Right lobe of liver (tissue), 6 donors: ENCODE measurements around the gene SLC11A2. TPM values are rescaled to one million over a fixed set of nuclear protein-coding genes. Genes with fewer than 3 reads are reported as not detected.

Experiments
- ATAC-seq, 4 donors: fragments of 200-7000 bp; cut with Tn5 transposase; one replicate each; pipeline ENCODE4 v1.9.1; 2020; ENCODE audit warnings: mild to moderate bottlenecking in 4 of 4, moderate library complexity in 4 of 4
- DNase-seq, 3 donors: peaks; one replicate each; pipeline ENCODE4 v3.0.0-alpha.2; 2020
- H3K27ac ChIP-seq, 3 donors: fragments of 200-600 bp; one replicate each; pipeline ENCODE4 v1.8.0; 2022
- H3K27me3 ChIP-seq, 2 donors: fragments of 200-600 bp; one replicate each; pipeline ENCODE4 v1.8.0; 2022
- H3K36me3 ChIP-seq, 4 donors: fragments of 200-600 bp; sonication (generic) in 1 of 4; one replicate each; pipeline versions ENCODE4 v1.5.1 to v1.8.0; 2017 to 2022; ENCODE audit warnings: control low read depth in 1 of 4
- H3K4me1 ChIP-seq, 4 donors: fragments of 200-600 bp; sonication (generic) in 1 of 4; one replicate each; pipeline versions ENCODE4 v1.5.1 to v1.8.0; 2017 to 2022; ENCODE audit warnings: control low read depth in 1 of 4
- H3K4me3 ChIP-seq, 3 donors: fragments of 200-600 bp; one replicate each; pipeline ENCODE4 v1.8.0; 2022
- H3K9me3 ChIP-seq, 4 donors: fragments of 200-600 bp; sonication (generic) in 1 of 4; one replicate each; pipeline versions ENCODE4 v1.5.1 to v1.8.0; 2017 to 2022; ENCODE audit warnings: control low read depth in 1 of 4
- CTCF ChIP-seq, 4 donors: fragments of 200-600 bp in 3 of 4; fragments of 450-650 bp in 1 of 4; IDR thresholded peaks; one replicate each; pipeline versions ENCODE4 v1.5.1 to v1.8.0; 2016 to 2022; ENCODE audit warnings: antibody characterized with exemption in 4 of 4, mild to moderate bottlenecking in 2 of 4
- POLR2A ChIP-seq: fragments of 450-650 bp; IDR thresholded peaks from one replicate; pipeline ENCODE4 v1.6.1; 2017; ENCODE audit warnings: antibody characterized with exemption, mild to moderate bottlenecking
- WGBS: methylation state at CpG from one replicate; pipeline ENCODE4 v1.1.6; 2018; ENCODE audit warnings: low coverage, low lambda C conversion rate; ENCODE audit not compliant: insufficient coverage; ENCODE audit errors: missing lambda C conversion rate; 5-methylcytosine and 5-hydroxymethylcytosine counted together
- intact Hi-C, 2 donors: fragments of 100-400 bp; cut with DNase I; formaldehyde crosslinking; loops; one replicate each; pipeline versions ENCODE4 v1.11.2 to v1.14.1; 2022
- total RNA-seq, 6 experiments: library from RNA; depleted of rRNA in 2 of 6; stranded (reverse); fragments of >200 nt in 2 of 6; fragmentation: NEBNext Ultra II Directional in 3 of 6; extraction: Animal tissue kit (Norgen Biotek cat#: 25700) in 3 of 6; gene quantifications; one replicate each; pipeline versions ENCODE4 v1.1.0 to v1.2.4, GENCODE V29; 2016 to 2023
- donor health status: DM: no; HTN: yes; CAD: no.
- donor health status: DM: no; HTN: no; CAD: no.
- donor health status: DM: no; HTN: no; CAD: no.
- donor health status: DM: no; HTN: yes; CAD: no.
- donor health status: DM: no; HTN: yes; CAD: no.

The SLC11A2 gene
- total RNA-seq, 6 experiments from 2014 or later, result 27.8 to 51.6 (median 34.2) TPM

- no peak for ATAC-seq
- H3K4me1 ChIP-seq, result peaks cover 0 to 14% (median 5%) of the 10 kb centered on the region in 4 donors
- no peaks in the 10 kb centered on the region for H3K9me3 ChIP-seq
- DNase-seq, result no peak
- intact Hi-C loops, result no loop called here
- TF ChIP-seq CTCF (IDR thresholded peaks at IDR 0.05) (no peak), POLR2A (no peak)
- no peak overlapping the region for H3K27ac ChIP-seq
- H3K36me3 ChIP-seq, result peaks cover 0 to 39% (median 16%) of the 10 kb centered on the region in 4 donors
- WGBS, result 59% methylated on average over 3 of the region's 3 CpGs
- H3K4me3 ChIP-seq, result peak overlapping the region; percentile 8 to 88 (median 83)
- H3K27me3 ChIP-seq, result no peaks in the 10 kb centered on the region
Observed at GRCh38 chr12:51049525-51049924, 23.3 kb upstream of the SLC11A2 start.

- no peak for DNase-seq
- WGBS, result 7% methylated on average over 14 of the region's 14 CpGs
Observed at GRCh38 chr12:51048661-51049251, 22.6 kb upstream of the SLC11A2 start.

GRCh38 chr12:51047655-51048540 is 21.7 kb upstream of the SLC11A2 start, which contains the start of gene LETMD1:
LETMD1 (plus strand) TSS chr12:51048327; CDS start chr12:51048357, 30 bp downstream.
- H3K4me3 ChIP-seq, result peak within 1 kb of the TSS; percentile 83 to 88 (median 87)
- DNase-seq (peak; percentile 89 to 97 (median 94)), ATAC-seq (peak; percentile 96 to 99 (median 98))
- H3K27ac ChIP-seq, result peak within 1 kb of the TSS; percentile 88 to 94 (median 91)
- peaks cover 0 to 14% (median 5%) of the 10 kb centered on the region in 4 donors for H3K4me1 ChIP-seq
- 3% methylated on average over 35 of the region's 51 CpGs for WGBS
- TF ChIP-seq CTCF (IDR thresholded peaks at IDR 0.05) (peak; percentile 89 to 96 (median 93)), POLR2A (peak; percentile 90)
- H3K27me3 ChIP-seq, result no peaks in the 10 kb centered on the region
- H3K36me3 ChIP-seq, result peaks cover 0 to 22% (median 4%) of the 10 kb centered on the region in 4 donors
- intact Hi-C loops, result no loop called here
- H3K9me3 ChIP-seq, result no peaks in the 10 kb centered on the region

More at GRCh38 chr12:51048661-51049251, 22.6 kb upstream of the SLC11A2 start:
- H3K36me3 ChIP-seq, result peaks cover 0 to 31% (median 10%) of the 10 kb centered on the region in 4 donors
- intact Hi-C loops, result no loop called here
- H3K27me3 ChIP-seq, result no peaks in the 10 kb centered on the region
- H3K4me3 ChIP-seq, result peak overlapping the region; percentile 83 to 88 (median 87)
- ATAC-seq, result peak in 3 of 4 donors; percentile 2 to 14 (median 8)
- TF ChIP-seq CTCF (IDR thresholded peaks at IDR 0.05) (no peak), POLR2A (no peak)
- peaks cover 0 to 14% (median 5%) of the 10 kb centered on the region in 4 donors for H3K4me1 ChIP-seq
- peak overlapping the region; percentile 88 to 94 (median 91) for H3K27ac ChIP-seq
- H3K9me3 ChIP-seq, result no peaks in the 10 kb centered on the region

GRCh38 chr12:51036279-51036678 is 10.1 kb upstream of the SLC11A2 start:
- ATAC-seq, result no peak
- H3K36me3 ChIP-seq, result no peaks in the 10 kb centered on the region
- WGBS, result 34% methylated on average over 2 of the region's 3 CpGs
- no peak overlapping the region for H3K4me3 ChIP-seq
- TF ChIP-seq POLR2A, result no peak
- no peak for TF ChIP-seq CTCF (IDR thresholded peaks at IDR 0.05)
- no peak for DNase-seq
- H3K4me1 ChIP-seq, result no peaks in the 10 kb centered on the region
- intact Hi-C loops, result no loop called here
- no peak overlapping the region for H3K27ac ChIP-seq
- no peaks in the 10 kb centered on the region for H3K9me3 ChIP-seq
- no peaks in the 10 kb centered on the region for H3K27me3 ChIP-seq
